ENCODE measurements around the gene PNMA6F.
"Not testable (repeated sequence)": the region's sequence is repeated elsewhere in the genome, so short reads cannot be mapped to it uniquely, and the experiment has no call there.

- not testable (repeated sequence) for TF ChIP-seq CTCF, POLR2A (IDR thresholded peaks at IDR 0.05)
These were observed 49.0 kb downstream of the PNMA6F start for GRCh38 chrX:153272584-153272983.

All from right lobe of liver (tissue), 4 donors.